NCI-H446 treated with DMSO at 0.1 percent for 48 hours (cell line): ENCODE results near the gene CDKAL1.
"Not testable (repeated sequence)": the region's sequence is repeated elsewhere in the genome, so short reads cannot be mapped to it uniquely, and the experiment has no call there.

Source experiments
- DNase-seq: peaks from one replicate; lab custom pipeline; 2025; lab: John Stamatoyannopoulos, UW

CDKAL1 gene

GRCh38 chr6:20594299-20594853 lies 60.1 kb downstream of the CDKAL1 start:
- not testable (repeated sequence) for DNase-seq

GRCh38 chr6:20599302-20600051 lies 65.2 kb downstream of the CDKAL1 start:
- no peak for DNase-seq

DNA sequence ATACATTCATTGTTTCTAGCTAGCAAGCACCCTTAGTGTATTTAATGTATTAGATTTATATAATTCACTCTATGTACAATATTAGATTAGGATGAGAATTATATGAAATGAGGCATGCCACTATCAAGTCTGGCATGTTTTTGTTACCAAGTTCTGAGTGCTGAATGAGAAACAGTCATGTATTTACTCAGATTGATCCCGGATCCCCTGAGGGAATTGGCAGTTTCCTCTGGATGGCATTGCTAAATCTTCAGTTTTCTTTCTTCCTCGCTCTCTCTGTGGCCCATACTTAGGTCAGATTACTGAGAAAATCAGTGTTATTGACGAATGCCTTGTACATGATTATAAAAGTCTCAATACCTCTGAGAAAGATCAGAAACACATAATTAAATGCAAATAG lies 66.6 kb downstream of the CDKAL1 start:
- no peak for DNase-seq

GRCh38 chr6:20604159-20604558 lies 69.9 kb downstream of the CDKAL1 start:
- DNase-seq: peak; percentile 99

- DNase-seq: no peak
These were observed 70.8 kb downstream of the CDKAL1 start for GRCh38 chr6:20605061-20605460.

DNA sequence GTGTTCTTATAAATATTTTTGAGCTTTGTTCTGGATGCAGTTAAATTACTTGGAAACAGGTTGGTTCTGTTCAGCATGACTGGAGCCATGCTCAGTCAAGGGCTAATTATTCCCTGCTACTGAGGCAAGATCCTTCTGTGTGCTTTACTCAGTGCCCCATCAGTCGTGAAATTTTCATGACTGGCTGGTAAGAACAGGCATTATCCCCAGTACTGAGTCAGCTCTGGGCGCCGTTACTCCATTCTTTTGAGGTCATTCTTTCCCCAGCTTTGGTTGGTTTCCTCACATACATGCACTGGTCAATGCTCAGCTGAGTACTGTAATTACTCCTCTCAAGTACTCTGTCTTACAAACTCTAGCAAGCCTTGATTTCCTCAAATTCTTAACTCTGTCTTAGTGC lies 71.3 kb downstream of the CDKAL1 start:
- peak; percentile 96 for DNase-seq

DNA sequence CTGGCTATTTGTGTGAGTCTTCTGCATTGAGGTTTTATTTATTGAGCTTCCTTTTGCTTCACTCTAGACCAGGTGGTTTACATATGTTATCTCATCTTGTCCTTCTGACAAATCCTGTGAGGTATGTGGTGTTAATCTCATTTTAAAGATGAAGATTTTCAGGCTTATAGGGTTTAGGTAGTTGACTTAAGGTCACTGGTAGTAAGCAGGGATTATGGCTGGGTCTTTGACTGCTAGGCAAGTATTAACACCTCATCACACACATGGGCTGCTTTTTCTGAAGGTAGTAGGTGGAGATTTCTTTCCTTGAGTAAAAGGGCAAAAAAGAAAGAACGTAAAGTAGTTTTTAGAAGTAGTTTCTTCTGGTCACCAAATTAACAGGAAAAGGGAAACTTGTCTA lies 72.6 kb downstream of the CDKAL1 start:
- no peak for DNase-seq

DNA sequence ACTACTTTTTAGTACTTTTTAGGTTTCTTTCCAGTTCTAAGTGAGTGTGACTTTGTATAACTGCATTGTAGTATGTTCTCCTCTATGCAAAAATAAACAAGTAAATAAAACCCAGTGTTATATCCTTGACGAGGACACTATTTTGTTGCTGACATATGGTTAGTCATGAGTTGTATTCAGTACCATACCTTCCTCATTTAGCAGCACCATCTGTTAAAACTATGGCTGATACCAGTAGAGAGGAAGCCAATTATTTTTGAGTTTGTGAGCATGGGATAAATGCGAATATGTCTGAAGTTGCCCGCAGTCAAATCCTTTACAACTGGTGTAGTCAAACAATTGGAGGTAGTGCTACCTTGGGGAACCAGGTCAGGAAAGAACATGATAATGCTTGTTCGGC lies 74.1 kb downstream of the CDKAL1 start:
- DNase-seq: peak; percentile 95

DNA sequence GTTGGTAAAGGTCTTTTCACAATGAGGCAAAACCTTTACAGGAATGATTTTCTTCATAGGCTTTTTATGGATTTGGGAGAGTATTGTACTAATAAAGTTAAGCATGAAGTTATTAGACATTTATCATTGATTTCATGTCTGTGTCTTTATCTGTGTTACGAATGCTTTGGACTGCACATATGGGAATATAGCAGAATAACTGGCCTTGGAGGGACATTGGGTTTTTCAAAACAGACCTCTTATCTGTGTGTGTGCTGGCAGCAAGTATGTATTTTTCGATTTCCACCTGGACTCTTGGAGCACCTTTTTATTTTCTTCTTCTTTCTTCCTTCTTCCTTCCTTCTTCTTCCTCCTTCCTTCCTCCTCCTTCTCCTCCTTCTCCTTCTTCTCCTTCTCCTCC lies 74.6 kb downstream of the CDKAL1 start:
- no peak for DNase-seq

DNA sequence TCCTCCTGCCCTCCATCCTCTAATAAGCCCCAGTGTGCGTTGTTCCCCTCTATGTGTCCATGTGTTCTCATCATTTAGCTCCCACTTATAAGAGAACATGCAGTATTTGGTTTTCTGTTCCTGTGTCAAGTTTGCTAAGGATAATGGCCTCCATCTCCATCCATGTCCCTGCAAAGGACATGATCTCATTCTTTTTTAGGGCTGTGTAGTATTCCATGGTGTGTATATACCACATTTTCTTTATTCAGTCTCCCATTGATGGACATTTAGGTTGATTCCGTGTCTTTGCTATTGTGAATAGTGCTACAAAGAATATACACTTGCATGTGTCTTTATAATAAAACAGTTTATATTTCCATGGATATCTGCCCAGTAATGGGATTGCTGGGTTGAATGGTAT lies 75.7 kb downstream of the CDKAL1 start:
- not testable (repeated sequence) for DNase-seq

- DNase-seq: no peak
These were observed 76.5 kb downstream of the CDKAL1 start for GRCh38 chr6:20610636-20611370.

GRCh38 chr6:20617537-20617936 lies 83.3 kb downstream of the CDKAL1 start:
- not testable (repeated sequence) for DNase-seq

- DNase-seq: no peak
These were observed 85.8 kb downstream of the CDKAL1 start for GRCh38 chr6:20620043-20620442.

GRCh38 chr6:20623761-20624160 lies 89.5 kb downstream of the CDKAL1 start:
- DNase-seq: no peak

DNA sequence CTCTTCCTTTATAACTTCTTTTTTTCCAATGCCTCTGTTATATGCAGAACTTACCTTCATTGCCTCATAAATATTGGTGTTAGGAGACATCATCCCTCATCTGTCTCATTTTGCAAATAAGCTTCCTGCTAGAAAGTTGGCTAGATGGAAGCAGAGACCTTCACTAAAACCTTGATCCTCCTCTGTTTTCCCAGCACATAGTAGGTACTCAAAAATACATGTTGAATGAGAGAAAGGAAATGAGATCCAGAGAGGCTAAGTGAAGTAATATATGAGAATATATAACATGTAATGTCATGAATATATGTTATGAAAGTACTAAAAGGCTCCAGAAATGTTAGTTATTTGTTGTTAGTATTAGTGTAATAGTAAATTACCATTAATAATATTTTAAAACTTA lies 91.9 kb downstream of the CDKAL1 start:
- no peak for DNase-seq

DNA sequence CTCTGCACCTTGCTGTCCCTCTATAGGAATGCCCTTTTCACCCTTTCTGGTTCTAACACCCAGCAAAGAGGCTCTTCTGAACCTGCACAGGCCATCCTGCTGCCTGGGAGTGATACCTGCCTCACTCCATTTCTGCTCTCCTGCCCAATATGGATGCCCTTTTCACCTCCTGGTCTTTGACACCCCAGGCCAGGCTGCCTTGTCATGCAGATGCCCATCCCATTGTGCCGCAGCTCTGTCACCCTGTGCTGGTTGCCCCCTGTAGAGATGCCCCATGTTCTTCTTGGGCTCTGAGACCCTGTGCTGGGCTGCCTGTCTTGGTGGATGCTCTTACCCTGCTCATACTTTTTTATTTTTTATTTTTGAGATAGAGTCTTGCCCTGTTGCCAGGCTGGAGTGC lies 95.3 kb downstream of the CDKAL1 start:
- DNase-seq: no peak

- DNase-seq: no peak
These were observed 95.9 kb downstream of the CDKAL1 start for GRCh38 chr6:20630136-20630535.

DNA sequence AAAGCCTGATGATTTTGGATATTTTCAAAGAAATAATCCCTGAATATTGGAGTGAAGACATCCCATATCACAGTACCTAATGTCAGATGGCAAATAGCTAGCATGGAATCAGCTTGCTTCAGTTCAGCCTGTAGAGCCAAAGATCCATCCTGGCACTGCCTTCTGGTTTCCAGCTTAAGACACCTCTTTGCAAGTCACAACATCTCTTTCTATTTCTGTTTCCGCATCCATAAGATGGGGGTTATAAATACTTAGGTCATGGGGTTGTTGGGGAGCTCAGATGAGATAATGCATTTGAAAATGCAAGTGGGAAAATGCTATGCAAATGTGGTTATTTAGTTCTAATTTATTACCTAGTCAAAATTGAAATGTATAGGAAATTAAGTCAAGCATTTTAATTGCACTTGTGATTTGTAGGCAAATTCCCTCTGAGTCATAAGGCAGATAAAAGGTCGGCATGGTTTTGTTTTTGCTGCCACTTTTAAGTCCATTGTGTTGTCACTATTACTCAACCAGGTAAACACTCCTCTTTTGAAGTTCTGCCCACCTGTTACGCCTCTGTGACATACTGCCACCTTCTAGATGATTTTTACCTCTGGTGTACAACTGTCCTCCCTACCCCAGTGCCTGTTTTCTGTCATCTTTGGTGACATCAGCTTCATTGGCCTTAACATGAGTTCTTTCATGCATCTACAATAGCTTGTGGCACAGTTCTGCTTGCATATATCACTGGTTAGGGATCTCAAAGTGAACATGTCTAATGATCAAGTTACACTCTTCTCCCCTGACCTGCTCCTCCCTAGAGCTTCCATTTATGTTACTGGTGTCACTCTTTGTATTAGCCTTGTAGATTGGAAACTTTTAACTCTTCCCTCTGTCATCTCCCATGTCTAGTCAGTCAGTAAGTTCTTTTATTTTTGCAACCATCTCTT lies 96.6 kb downstream of the CDKAL1 start:
- no peak for DNase-seq

DNA sequence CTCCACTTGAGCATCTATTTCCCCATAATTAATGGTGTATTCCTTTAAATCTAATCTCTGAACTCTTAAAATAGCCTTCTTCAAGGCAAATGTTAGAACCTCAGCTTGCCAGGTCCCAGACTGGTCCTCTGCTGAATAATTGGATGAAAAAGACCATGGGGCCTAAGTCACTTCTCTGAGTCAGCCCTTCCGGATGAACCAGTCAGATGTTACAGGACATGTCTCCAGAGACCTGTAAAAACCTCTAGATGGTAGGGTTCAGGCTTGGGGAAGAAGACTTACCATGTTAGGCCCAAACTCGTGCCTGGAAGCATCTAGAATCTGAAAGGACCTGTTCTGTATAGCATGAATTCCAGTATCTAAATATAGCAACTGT lies 97.3 kb downstream of the CDKAL1 start:
- peak; percentile 68 for DNase-seq

DNA sequence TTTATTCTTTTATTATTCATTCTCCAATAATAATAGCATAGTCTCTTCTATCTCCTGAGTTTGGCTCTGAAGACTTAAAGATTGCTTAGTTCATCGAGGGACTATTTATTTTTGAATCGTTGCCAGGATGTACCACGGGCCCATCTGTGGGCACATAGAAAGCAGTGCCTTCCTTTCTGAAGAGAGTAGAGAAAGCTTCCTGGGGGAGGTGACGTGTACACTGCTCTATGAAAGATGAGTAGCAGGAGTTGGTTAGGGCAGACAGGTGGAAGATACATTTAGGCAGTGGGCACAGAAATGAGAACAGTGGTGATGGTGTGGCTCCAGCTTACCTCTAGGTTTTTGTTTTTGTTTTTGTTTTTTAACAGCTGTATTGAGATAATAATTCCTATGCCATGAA lies 98.4 kb downstream of the CDKAL1 start:
- DNase-seq: peak; percentile 98

DNA sequence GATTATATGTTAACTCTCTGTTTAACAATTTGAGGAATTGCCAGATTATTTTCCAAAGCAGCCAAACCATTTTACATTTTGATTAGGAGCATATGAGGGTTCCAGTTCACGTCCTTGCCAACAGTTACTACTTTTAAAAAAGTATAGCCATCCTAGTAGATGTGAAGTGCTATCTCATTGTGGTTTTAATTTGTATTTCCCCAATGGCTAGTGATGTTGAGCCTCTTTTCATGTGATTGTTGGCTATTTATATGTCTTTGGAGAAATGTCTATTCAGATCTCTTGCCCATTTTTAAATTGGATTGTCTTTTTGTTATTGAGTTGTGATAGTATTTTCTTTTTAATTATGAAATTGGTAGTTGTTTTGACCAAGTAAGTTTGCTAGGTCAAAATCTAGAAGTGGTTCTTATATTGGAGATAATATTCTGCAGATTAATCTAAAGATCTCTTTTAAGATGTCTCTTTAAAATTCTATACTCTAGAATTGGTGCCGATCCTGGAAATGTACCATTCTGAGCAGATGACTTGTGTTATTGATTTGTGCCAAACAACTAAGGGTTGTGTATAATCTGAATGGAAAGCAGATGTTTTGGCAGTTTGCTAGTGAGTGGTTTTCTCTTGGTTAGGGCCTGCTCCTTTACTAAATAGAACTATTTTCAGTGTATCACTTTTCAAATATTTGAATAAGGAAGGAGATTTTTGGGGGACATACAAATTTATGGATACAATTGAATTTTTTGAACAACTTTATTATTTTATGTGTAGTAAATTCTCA lies 99.5 kb downstream of the CDKAL1 start:
- peak; percentile 75 for DNase-seq
